ACHN (cell line): ENCODE data around the gene FDX1.
"Not testable (repeated sequence)": the region's sequence is repeated elsewhere in the genome, so short reads cannot be mapped to it uniquely, and the experiment has no call there.

Experiments used
- DNase-seq: peaks from one replicate; pipeline ENCODE4 v3.0.0-alpha.2; 2015
- in situ Hi-C: cut with HindIII; loops from 2 replicates; pipeline ENCODE4 v1.10.0; 2017; ENCODE audit warnings: low sequenced_read_pairs, low pct_ligation_motif_present, low pct_unique_long_range_greater_than_20kb

FDX1 gene, protein sequence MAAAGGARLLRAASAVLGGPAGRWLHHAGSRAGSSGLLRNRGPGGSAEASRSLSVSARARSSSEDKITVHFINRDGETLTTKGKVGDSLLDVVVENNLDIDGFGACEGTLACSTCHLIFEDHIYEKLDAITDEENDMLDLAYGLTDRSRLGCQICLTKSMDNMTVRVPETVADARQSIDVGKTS

DNA sequence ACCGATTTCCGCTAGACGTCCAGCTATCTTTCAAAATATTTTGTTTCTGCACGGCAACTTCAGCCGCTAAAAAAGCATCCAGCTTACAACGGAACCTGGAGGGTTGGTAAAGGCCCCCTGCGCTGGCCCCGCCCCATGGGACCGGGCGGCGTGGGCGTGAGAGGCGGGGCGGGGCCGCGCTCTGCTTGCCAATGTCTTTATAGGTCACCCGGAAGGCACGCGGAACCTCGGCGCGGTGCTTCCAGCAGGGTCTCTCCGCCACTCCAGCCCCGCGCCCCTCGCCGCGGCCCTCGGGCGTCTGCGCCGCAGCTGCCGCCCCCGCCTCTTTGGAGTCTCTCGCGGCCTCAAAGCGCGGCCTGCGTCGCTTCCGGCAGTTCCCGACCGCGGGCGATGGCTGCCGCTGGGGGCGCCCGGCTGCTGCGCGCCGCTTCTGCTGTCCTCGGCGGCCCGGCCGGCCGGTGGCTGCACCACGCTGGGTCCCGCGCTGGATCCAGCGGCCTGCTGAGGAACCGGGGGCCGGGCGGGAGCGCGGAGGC, at the start of gene FDX1:
Gene FDX1 (plus strand): TSS at position 218 of the 536 bp plus-strand sequence. CDS start 173 bp downstream, at position 391.
- peak; percentile 79 for DNase-seq
- in situ Hi-C loops = no loop called here

DNA sequence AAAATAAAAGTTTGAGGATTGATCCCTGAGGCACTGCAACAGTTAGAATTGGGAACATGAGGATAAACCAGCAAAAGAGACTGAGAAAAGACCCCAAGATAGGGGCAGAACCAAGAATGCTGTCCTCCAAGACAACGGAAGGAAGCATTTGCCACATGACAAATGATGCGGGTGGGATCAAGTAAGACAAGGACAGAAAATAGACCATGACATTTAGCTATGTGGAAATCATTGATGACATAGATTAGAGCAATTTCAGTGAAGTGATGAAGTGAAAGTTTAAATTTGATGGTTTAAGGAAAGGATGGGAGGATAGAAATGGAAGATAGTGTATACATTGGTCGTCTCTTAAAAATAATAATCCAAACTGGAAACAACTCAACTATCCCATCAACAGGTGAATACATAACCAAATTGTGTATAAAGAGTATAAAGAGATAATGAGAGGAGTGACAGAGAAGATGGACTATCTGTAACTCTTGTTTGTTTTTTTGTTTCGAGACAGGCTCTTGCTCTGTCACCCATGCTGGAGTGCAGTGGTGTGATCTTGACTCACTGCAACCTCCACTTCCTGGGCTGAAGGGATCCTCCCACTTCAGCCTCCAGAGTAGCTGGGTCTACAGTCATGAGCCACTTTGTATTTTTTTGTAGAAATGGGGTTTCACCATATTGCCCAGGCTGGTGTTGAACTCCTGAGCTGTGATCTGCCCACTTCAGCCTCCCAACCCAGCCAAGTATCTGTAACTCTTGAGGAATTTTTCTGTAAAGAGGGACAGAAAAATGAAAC, 48.7 kb upstream of the FDX1 start:
- in situ Hi-C loops = no loop called here

GRCh38 chr11:110388231-110388630, 41.5 kb upstream of the FDX1 start:
- DNase-seq, in situ Hi-C loops: not testable (repeated sequence)

More for the DNA sequence above, 48.7 kb upstream of the FDX1 start:
- no peak for DNase-seq

DNA sequence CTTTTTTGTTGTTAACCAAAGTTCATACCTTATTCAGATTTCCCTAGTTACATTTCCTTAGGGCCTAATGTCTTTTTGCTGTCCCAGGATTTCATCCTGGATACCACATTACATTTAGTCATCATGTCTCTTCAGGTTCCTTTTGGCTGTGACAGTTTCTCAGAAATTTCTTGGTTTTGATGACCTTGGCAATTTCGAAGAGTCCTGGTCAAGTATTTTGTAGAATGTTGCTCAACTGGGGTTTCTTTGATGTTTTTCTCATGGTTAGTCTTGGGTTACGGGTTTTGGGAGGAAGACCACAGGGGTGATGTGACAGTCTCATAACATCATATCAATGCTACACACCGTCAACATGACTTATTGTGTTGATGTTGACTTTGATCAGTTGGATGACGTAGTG, 39.8 kb upstream of the FDX1 start:
- DNase-seq = no peak
- in situ Hi-C loops = no loop called here

GRCh38 chr11:110392056-110392455, 37.7 kb upstream of the FDX1 start:
- in situ Hi-C loops = no loop called here
- DNase-seq = no peak

DNA sequence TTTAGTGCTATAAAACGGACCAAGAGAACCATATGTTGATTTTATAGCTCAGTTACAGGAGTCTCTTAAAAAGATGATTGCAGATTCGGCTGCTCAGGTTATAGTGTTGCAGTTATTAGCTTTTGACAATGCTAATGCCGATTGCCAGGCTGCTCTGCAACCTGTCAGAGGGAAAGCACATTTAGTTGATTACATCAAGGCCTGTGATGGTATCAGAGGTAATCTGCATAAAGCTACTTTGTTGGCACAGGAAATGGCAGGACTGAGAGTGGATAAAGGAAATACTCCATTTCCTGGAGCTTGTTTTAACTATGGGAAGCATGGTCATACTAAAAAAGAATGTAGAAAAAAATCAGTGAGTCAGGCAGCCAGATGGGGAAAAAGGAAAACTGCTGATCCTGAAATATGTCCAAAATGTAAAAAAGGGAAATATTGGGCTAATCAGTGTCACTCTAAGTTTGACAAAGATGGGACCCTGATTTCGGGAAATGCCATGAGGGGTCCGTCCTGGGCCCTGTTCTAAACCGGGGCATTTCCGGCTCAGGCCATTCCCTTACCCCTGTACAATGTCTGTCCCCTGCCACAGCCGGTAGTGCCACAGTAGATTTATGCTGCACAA, 32.0 kb upstream of the FDX1 start:
- in situ Hi-C loops, DNase-seq: not testable (repeated sequence)

- DNase-seq, in situ Hi-C loops: not testable (repeated sequence)
These were observed 26.2 kb upstream of the FDX1 start for GRCh38 chr11:110403585-110403984.

DNA sequence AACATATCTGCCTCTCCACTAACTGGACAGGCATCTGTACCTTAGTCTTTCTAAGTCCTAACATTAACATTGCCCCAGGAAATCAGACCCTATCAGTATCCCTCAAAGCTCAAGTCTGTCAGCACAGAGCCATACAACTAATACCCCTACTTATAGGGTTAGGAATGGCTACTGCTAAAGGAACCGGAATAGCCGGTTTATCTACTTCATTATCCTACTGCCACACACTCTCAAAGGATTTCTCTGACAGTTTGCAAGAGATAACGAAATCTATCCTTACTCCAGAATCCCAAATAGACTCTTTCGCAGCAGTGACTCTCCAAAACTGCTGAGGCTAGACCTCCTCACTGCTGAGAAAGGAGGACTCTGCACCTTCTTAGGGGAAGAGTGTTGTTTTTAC, 24.1 kb upstream of the FDX1 start:
- DNase-seq, in situ Hi-C loops: not testable (repeated sequence)

DNA sequence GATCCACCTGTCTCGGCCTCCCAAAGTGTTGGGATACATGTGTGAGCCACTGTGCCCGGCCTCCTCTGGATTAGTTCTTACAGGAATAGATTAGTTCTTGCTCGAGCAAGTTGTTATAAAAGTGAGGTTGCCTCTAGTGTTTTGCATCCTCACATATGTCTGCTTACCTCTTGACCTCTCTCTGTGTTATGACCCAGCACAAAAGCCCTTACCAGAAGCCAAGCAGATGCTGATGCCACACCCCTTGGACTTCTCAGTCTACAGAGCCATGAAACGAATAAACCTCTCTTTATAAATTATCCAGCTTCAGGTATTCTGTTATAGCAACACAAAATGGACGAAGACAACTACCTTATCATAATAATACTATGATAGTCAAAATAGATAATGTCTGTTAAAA, 22.4 kb upstream of the FDX1 start:
- no peak for DNase-seq
- in situ Hi-C loops = no loop called here

DNA sequence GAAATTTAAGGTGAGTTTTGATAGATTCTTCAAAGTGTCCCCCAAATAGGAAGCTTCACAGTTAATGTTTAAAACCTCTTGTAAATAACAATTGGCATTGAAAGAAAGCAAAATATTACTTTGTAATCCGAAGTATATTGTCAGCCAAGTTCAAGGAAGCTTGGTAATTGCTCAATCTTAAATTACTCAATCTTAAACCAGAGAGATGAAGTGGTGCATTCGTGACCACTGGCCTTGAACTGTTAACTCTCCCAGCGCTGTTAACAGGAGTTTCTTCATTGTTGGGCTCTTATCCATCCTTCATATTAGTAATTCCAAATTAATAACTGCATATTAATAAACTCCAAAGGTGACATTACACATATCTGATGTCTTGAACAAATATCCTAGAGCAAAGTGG, 20.6 kb upstream of the FDX1 start:
- in situ Hi-C loops = no loop called here
- DNase-seq = no peak

DNA sequence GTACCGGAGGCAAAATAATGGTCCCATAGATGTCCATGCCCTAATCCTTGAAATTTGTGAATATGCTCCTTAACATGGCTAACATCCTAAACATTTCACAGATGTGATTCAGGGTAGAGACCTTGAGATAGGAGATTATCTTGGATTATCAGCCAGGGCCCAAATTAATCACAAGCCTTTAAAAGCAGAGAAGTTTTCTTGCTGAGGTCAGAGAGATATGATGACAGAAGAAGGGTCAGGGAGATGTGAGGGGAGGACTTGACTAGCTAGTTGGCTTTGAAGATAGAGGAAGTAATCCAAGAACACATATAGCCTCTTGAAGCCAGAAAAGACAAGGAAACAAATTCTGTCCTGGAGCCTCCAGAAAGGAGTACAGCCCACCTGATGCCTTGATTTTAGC, 19.1 kb upstream of the FDX1 start:
- DNase-seq = no peak
- in situ Hi-C loops = no loop called here

- DNase-seq = no peak
- in situ Hi-C loops = no loop called here
These were observed 14.7 kb upstream of the FDX1 start for GRCh38 chr11:110415081-110415480.

GRCh38 chr11:110421658-110422057, 8.1 kb upstream of the FDX1 start:
- DNase-seq, in situ Hi-C loops: not testable (repeated sequence)

DNA sequence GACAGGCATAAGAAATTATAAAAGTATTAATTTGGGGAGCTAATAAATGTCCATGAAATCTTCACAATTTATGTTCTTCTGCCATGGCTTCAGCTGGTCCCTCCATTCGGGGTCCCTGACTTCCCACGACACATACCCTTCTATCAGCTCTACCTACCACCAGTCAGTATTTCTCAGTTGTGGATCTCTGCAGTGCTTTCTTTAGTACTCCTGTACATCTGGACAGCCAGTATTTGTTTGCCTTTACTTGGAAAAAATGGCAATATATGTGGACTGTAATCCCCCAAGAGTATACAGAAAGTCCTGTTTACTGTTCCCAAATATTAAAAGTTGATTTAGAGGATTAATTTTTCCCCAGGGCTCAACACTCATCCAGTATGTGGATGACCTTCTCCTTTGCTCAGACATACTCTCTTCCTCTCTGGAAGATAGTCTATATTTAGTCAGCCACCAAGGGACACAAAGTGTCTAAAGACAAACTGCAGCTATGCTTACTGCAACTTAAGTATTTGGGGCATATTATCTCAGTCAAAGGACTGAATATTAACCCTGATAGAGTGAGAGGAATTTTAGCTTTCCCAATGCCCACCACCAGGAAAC, 7.3 kb upstream of the FDX1 start:
- in situ Hi-C loops = no loop called here
- no peak for DNase-seq

DNA sequence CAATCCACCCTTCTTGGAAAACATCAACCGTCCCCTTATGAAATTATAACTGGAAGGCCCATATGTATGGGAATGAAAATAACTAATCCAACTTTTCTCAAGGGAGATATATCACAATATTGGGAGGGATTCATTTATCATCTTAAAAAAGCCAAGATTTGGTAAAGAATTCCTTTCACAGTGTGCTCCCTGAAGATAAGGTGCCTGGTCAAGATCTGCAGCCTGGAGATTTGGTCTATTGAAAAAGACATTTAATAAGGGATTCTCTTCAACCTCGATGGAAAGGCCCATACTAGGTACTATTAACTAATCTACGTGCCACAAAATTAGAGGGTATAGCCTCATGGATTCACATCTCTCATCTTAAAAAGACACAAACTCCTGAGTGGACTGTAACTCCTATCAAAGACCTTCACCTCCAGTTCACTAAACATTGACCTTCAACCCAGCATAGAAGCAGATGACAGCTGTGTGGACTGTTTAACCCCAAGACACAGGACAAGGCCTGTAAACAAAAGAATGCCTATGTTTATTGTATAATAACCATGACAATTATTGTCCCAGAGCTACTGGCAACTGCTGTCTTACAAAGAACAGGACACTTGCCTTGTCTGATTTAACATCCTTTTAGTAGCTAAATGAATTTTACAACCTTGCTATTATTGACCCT, 4.8 kb upstream of the FDX1 start:
- no peak for DNase-seq
- in situ Hi-C loops = no loop called here

DNA sequence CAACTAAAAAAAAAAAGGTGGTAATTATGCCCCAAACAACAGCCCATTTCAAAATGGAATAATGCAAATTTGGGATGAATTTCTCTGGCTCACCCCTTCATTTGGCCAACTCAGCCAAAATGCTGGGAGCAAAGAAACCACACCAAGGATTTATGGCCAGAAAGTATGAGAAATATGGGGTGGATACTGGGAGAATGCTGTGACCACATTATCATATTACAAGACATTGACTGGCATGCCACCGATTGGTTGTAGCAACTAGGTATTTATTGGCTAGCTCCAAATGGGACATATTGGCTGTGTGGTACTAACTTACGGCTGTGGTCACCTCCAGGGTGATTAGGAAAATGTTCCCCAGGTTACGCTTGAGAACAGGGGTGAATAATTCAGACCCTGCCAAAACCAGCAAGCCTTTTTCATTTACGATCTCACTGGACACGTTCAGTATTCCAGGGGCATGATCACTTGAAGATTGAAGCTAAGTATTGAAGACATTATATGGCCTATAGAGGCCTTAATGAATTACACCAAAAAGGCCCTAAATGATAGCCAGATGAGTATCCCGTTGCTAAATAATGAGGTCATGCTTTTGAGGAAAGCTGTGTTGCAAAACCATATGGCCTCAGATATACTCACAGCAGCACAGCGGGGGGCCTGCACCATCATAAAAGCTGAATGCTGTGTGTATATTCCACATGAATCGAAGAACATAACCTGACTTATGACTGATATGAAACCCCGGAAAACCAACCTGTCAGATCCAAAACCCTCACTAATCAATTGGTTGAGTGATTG, 3.8 kb upstream of the FDX1 start:
- in situ Hi-C loops = no loop called here

DNA sequence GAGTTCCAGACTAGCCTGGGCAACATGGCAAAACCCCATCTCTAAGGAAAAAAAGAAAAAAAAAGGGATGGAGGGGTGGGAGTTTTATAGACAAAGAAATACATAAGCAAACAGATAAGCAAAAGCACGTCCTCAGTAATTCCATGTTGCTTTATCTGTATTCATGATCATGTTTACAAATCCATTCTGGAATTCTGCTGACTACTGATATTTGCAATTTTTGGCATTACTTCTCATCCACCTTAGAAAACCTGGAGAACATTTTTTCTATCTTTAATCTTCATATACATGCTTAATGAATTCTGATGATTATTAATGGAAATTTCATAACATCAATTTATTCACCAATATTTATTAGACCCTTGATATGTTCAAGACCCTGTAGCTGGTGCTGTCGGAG, 1.7 kb upstream of the FDX1 start:
- in situ Hi-C loops = no loop called here
- no peak for DNase-seq

More for the DNA sequence above, 3.8 kb upstream of the FDX1 start:
- no peak for DNase-seq
